Stimulated activated CD4-positive, alpha-beta T cell treated with anti-CD3 and anti-CD28 coated beads, TNF-alpha, amount 100 ng/mL, for 48 hours (primary cell): ENCODE measurements around the gene CACHD1.

Source experiments
- DNase-seq, 3 donors: peaks; one replicate each; pipeline ENCODE4 v3.0.0-alpha.2; 2020; ENCODE audit warnings: low read depth in 3 of 3

CACHD1 gene

GRCh38 chr1:64473367-64473766, 3.4 kb downstream of the CACHD1 start:
- no peak for DNase-seq

- DNase-seq = no peak
These were observed 4.2 kb downstream of the CACHD1 start for GRCh38 chr1:64474133-64474532.

- DNase-seq = no peak
These were observed 4.9 kb downstream of the CACHD1 start for GRCh38 chr1:64474665-64475439.

DNA sequence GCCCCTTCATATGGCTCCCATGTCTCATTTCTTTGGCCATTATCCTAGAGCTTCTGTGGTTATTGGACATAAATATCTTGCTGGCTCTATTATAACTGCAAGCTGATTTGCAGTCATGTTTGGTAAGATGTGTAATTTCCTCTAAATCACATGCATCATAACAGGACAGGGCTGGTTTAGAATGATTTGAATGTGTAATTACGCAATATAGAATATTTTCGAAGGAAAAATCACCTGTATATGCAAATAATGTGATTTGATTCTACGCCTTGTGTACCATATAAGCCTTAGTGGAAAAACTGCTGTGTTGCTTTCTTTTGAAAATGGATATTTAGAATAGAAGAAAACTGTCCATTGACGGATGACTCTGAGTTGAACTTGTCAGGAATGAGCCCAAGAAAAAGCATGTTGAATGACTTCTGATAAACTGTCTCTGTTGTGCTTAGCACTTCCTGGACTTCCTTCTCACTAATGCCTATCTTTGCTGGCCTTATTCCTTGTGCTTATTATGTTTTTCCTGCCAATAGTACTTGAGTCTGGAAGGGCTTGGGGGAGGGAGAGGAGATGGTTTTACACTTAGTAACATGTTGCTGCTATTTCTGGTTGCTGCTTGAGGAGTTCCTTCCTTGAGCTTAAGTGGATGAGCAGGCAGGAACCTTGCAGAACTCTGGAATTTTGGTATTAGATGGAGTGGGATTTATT, 6.5 kb downstream of the CACHD1 start:
- no peak for DNase-seq

- DNase-seq = no peak
These were observed 8.9 kb downstream of the CACHD1 start for GRCh38 chr1:64478594-64479470.

GRCh38 chr1:64479874-64480273, 9.9 kb downstream of the CACHD1 start:
- no peak for DNase-seq

- DNase-seq = no peak
These were observed 11.3 kb downstream of the CACHD1 start for GRCh38 chr1:64480999-64481772.

- no peak for DNase-seq
These were observed 12.2 kb downstream of the CACHD1 start for GRCh38 chr1:64482128-64482527.

- DNase-seq = no peak
These were observed 12.8 kb downstream of the CACHD1 start for GRCh38 chr1:64482720-64483119.

DNA sequence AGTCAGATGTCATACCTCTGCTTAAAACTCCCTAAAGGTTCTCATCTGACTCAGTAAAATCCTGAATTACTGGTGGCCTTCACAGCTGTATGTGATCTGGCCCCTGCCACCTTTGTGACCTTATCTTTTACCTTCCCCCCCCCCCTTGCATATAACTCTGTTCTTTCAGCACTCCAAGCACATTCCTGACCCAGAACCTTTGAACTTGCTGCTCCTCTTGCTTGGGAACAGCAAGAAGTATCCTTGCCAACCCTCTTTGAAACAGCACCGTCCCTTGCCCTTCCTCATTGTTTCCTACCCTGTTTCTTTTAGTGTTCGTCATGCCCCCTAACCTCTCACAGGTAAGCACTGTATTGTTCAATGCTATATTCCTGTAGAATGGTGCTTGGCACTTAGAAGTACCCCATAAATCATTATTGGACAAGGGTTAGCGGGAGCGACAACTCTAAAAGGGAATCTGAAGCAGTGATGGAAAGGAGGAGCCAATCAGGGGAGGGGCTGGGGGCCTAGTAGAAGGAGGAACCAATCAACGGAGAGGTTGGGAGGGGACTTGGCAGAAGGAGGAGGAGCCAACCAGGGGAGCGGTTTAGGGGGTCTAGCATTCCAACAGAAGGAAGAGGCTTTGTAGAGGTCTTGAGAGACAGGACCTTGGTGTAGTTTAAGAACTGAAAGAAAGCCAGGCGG, 13.9 kb downstream of the CACHD1 start:
- no peak for DNase-seq

GRCh38 chr1:64484651-64485050, 14.7 kb downstream of the CACHD1 start:
- no peak for DNase-seq

- no peak for DNase-seq
These were observed 16.3 kb downstream of the CACHD1 start for GRCh38 chr1:64486193-64486592.

- DNase-seq = no peak
These were observed 17.1 kb downstream of the CACHD1 start for GRCh38 chr1:64487061-64487460.

GRCh38 chr1:64488862-64489261, 18.9 kb downstream of the CACHD1 start:
- DNase-seq = no peak

GRCh38 chr1:64489707-64490106, 19.8 kb downstream of the CACHD1 start:
- DNase-seq = no peak

DNA sequence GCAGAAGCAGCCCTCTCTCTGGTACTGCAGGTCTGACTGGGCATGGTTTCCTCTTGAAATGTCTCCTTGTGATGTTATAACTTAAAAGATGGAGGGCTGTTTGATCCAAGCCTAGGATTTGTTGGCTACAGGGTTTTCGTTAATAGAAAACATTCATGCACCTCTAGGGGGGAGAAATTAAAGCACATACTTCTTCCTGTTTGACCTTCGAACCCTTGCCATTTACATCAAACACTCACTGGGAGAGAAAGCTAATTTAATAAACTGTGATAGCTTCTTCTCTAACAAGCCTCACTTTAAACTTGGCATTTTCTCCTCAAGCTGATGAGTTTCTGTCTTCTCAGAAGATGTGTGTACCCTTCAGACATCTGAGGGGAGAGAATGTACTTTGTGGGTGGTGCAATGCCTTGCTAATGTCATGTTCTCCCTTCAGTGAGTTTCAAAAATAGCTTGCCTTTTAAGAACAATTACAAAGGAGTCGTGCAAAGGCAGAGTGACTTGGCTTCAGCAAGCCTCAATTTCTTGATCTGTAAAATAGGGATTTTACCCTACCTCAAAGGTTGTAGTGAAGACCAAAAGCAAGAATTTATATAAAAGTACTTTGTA, 20.4 kb downstream of the CACHD1 start:
- no peak for DNase-seq

GRCh38 chr1:64492424-64492823, 22.5 kb downstream of the CACHD1 start:
- DNase-seq = no peak

DNA sequence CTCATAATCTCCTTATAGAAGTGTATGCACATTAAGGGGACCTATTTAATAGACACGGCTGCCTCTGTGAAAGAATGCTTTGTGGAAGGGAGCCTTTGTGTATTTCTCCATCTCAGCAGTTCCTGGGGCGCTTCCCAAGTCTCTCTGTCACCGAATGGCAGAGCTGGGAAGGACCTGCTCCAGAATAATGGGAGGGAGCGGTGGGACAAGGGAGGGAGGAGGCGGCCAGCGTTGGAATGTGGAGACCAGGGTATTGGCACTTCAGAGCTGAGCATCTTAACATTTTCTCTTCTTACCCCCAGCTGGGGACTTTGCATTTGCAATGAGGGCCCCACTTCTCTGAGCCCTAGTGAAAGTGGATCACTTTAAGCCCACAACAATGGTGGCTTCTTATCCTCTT, 23.9 kb downstream of the CACHD1 start:
- no peak for DNase-seq

DNA sequence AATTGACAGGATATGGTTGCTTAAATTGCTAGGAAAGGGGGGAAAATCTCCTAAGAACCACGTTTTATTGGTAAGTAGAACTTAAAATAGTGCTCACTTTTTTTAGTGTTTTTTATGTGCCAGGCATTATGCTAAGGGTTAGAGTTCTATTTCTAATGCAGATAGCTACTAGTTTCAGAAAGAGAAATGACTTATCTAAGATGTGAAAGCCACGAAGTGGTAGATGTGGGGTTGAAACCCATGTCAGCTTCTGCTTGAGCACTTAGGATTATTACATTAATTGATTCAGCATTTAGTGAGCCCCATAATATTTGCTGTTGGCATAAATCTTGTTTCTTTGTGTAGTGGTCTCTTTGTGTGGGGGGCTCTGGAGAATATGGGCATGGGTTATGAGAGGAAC, 24.7 kb downstream of the CACHD1 start:
- DNase-seq = no peak

DNA sequence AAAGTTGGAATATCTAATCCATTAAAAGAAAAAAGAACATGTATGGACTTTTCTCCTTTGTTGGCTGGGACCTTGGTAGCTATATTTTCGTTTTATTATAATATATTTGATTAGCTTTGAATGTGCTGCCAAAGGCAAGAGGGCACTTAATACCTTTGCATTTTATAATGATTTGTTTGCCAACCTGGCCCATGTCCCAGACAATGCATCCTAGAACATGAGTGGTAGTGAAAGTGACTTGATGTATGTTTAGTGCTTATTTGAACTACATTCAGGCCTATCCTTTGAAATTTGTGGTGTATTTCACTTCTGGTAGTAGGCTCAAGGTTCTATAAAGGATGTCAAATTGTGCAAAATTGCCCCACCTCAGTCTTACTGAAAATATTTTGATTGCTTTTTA, 25.9 kb downstream of the CACHD1 start:
- no peak for DNase-seq

GRCh38 chr1:64496606-64497005, 26.7 kb downstream of the CACHD1 start:
- DNase-seq = no peak
